Ishikawa (cell line): ENCODE data around the gene EPB41.
A peak's percentile ranks its signal among the peaks of the same experiment; 100 is the strongest.

Experiments
- CEBPB ChIP-seq: IDR thresholded peaks from 2 replicates; pipeline ENCODE4 v1.6.1; 2012
- CREB1 ChIP-seq: IDR thresholded peaks from 2 replicates; pipeline ENCODE4 v1.6.1; 2012; ENCODE audit warnings: low read depth
- EGR1 ChIP-seq: IDR thresholded peaks from 2 replicates; pipeline ENCODE4 v1.6.1; 2012
- EP300 ChIP-seq: IDR thresholded peaks from 2 replicates; pipeline ENCODE4 v1.6.1; 2012; ENCODE audit warnings: borderline replicate concordance
- FOXM1 ChIP-seq: IDR thresholded peaks from 2 replicates; pipeline ENCODE4 v1.6.1; 2012; ENCODE audit warnings: low read depth, borderline replicate concordance
- NFIC ChIP-seq: IDR thresholded peaks from 2 replicates; pipeline ENCODE4 v1.6.1; 2012
- RAD21 ChIP-seq: IDR thresholded peaks from 2 replicates; pipeline ENCODE4 v1.6.1; 2012; ENCODE audit warnings: low read depth
- TAF1 ChIP-seq: IDR thresholded peaks from 2 replicates; pipeline ENCODE4 v1.6.1; 2012; ENCODE audit warnings: low read depth, mild to moderate bottlenecking
- TCF12 ChIP-seq: IDR thresholded peaks from 2 replicates; pipeline ENCODE4 v1.6.1; 2012; ENCODE audit warnings: low read depth
- TEAD4 ChIP-seq: IDR thresholded peaks from 2 replicates; pipeline ENCODE4 v1.6.1; 2012
- YY1 ChIP-seq: IDR thresholded peaks from 2 replicates; pipeline ENCODE4 v1.6.1; 2012; ENCODE audit warnings: low read depth
- ZBTB7A ChIP-seq: IDR thresholded peaks from 2 replicates; pipeline ENCODE4 v1.6.1; 2012; ENCODE audit warnings: low read depth
- TF ChIP-seq, protein P1 (sequence below): IDR thresholded peaks from 2 replicates; pipeline ENCODE4 v1.6.1; 2012
- TF ChIP-seq, protein P2 (sequence below): IDR thresholded peaks from 2 replicates; pipeline ENCODE4 v1.6.1; 2012
- TF ChIP-seq, protein P3 (sequence below): IDR thresholded peaks from 2 replicates; pipeline ENCODE4 v1.6.1; 2012; ENCODE audit warnings: low read depth, mild to moderate bottlenecking

EPB41 gene

DNA sequence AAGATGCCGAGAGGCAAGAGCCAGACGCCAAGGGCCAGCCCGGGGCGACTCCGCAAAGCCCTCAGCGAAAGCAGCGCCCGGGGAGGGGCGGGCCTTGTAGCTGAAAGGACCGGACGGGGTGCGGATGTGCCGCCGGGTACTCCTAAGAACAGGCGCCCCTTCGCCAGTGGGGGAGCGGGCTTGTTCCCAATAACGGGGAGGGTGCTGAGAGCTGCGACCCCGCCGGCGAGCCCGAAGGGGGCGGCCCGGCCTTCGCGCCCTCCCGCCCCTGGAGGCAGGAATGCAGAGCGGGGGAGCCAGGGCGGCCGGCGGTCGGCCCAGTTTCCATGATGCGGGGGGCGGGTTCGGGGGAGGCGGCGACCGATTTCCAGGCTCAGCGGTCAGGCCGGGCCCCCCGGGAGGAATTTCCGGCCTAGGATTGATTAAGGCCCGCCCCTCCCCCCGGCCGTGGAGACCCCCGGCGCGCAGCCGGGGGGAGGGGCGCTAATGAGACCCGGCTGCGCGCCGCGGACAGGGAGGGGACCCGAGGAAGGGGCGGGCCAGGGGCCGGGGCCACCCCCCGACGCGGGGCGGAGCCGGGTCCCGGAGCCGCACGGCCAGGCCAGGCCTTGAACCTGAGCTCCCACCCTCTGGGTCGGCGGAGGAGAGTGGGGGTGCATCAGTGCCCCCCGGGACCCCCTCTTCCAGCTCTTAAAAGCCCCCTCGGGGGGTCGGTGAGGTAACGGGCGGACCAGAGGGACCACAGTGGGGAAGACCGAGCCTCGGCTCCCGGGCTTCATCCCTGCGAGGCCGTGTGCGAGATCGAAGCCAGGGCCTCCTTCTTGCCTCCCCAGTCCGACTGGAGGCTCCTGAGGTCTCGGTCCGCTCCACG is 210.2 kb downstream of the EPB41 start:
- TF ChIP-seq CREB1 (no peak), TAF1 (no peak), RAD21 (no peak), EGR1 (peak; percentile 43), ZBTB7A (peak; percentile 89), YY1 (no peak), TCF12 (no peak; the same call in 1 of the 2 replicates), EP300 (peak; percentile 23; the same call in 1 of the 2 replicates), TEAD4 (peak; percentile 95), NFIC (peak; percentile 33; the same call in 1 of the 2 replicates)
- TF ChIP-seq, protein P1, sequence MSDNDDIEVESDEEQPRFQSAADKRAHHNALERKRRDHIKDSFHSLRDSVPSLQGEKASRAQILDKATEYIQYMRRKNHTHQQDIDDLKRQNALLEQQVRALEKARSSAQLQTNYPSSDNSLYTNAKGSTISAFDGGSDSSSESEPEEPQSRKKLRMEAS: no peak

DNA sequence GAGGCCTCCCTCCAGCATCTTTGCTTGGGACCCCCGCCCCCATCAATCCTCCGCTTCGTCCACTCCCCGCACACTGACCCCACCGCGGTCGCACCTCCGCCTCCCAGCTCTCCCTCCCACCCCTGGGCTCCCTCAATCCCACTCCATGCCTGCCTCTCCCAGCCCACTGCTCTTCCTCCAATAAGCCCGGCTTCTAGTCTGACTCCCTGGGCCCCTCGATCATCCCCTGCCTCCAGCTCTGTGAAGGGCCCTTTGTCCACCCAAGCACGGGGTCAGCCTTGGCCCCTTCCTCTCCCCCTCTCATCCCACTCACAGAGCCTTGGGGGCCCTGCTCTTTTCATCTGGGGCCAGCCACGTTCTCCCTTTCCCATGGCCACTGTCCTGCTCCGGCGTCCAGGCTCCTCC is 210.9 kb downstream of the EPB41 start:
- TF ChIP-seq FOXM1 (no peak), RAD21 (no peak), ZBTB7A (no peak), NFIC (no peak), CEBPB (no peak), CREB1 (no peak), EP300 (no peak), YY1 (no peak), TEAD4 (no peak), EGR1 (no peak), TCF12 (no peak), TAF1 (no peak)
- TF ChIP-seq, protein P2, sequence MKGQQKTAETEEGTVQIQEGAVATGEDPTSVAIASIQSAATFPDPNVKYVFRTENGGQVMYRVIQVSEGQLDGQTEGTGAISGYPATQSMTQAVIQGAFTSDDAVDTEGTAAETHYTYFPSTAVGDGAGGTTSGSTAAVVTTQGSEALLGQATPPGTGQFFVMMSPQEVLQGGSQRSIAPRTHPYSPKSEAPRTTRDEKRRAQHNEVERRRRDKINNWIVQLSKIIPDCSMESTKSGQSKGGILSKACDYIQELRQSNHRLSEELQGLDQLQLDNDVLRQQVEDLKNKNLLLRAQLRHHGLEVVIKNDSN: no peak
- TF ChIP-seq, protein P3, sequence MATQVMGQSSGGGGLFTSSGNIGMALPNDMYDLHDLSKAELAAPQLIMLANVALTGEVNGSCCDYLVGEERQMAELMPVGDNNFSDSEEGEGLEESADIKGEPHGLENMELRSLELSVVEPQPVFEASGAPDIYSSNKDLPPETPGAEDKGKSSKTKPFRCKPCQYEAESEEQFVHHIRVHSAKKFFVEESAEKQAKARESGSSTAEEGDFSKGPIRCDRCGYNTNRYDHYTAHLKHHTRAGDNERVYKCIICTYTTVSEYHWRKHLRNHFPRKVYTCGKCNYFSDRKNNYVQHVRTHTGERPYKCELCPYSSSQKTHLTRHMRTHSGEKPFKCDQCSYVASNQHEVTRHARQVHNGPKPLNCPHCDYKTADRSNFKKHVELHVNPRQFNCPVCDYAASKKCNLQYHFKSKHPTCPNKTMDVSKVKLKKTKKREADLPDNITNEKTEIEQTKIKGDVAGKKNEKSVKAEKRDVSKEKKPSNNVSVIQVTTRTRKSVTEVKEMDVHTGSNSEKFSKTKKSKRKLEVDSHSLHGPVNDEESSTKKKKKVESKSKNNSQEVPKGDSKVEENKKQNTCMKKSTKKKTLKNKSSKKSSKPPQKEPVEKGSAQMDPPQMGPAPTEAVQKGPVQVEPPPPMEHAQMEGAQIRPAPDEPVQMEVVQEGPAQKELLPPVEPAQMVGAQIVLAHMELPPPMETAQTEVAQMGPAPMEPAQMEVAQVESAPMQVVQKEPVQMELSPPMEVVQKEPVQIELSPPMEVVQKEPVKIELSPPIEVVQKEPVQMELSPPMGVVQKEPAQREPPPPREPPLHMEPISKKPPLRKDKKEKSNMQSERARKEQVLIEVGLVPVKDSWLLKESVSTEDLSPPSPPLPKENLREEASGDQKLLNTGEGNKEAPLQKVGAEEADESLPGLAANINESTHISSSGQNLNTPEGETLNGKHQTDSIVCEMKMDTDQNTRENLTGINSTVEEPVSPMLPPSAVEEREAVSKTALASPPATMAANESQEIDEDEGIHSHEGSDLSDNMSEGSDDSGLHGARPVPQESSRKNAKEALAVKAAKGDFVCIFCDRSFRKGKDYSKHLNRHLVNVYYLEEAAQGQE: no peak
- TF ChIP-seq, protein P1: no peak

DNA sequence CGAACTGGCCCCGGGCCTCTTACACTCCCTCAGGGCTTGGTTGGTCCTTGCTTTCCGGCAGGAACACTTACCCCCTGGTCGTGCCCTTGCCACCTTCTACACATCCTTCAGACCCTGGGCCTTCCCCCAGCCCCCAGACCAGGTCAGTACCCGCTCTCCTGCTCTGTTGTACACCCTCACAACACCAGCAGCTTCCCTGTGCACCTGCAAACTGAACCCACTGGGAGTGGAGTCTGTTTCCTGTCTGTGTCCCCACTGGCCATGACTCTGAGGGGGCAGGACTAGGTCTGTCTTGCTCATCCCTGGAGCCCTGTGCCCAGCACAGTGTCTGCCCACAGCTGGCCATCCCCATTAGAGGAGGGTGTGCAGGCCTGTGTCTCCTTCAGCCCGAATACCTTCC is 211.4 kb downstream of the EPB41 start:
- TF ChIP-seq CREB1 (no peak), TEAD4 (no peak)
- TF ChIP-seq, protein P3: no peak

DNA sequence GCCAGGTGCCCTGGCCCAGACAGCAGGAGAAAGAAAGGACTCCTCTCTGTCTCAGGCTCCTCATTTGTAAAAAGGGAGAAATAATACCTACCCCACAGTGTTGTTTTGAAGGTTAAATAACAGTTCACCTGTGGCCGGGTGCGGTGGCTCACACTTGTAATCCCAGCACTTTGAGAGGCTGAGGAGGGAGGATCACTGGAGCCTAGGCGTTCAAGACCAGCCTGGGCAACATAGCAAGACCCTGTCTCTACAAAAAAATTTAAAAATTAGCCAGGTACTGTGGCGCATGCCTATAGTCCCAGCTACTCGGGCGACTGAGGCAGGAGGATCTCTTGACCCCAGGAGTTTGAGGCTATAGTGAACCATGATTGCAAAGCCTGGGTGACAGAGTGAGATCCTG is 211.8 kb downstream of the EPB41 start:
- no peak for TF ChIP-seq TEAD4
- TF ChIP-seq, protein P2: no peak
- TF ChIP-seq YY1: no peak
- no peak for TF ChIP-seq EP300
- no peak for TF ChIP-seq TCF12
- TF ChIP-seq, protein P3: no peak
- TF ChIP-seq CREB1: no peak
- no peak for TF ChIP-seq FOXM1
- TF ChIP-seq TAF1: no peak
- TF ChIP-seq RAD21: no peak
- no peak for TF ChIP-seq NFIC
- no peak for TF ChIP-seq EGR1
- no peak for TF ChIP-seq ZBTB7A
- TF ChIP-seq, protein P1: no peak
